UCSD-AML1 (cell line): ENCODE measurements around the gene DNAH8.
"Not testable (repeated sequence)": the region's sequence is repeated elsewhere in the genome, so short reads cannot be mapped to it uniquely, and the experiment has no call there.

Experiments used
- DNase-seq: peaks from one replicate; lab custom pipeline; 2025; ENCODE audit not compliant: unreplicated experiment; lab: John Stamatoyannopoulos, UW

The DNAH8 gene

GRCh38 chr6:38882157-38882556, 167.0 kb downstream of the DNAH8 start:
- DNase-seq: no peak

GRCh38 chr6:38897507-38897906, 182.4 kb downstream of the DNAH8 start:
- DNase-seq: no peak

GRCh38 chr6:38901802-38902522, 186.9 kb downstream of the DNAH8 start:
- DNase-seq: no peak

GRCh38 chr6:38906582-38906981, 191.5 kb downstream of the DNAH8 start:
- no peak for DNase-seq

GRCh38 chr6:38907264-38907663, 192.2 kb downstream of the DNAH8 start:
- no peak for DNase-seq

- no peak for DNase-seq
These were observed 194.1 kb downstream of the DNAH8 start for GRCh38 chr6:38909015-38909730.

- DNase-seq: no peak
These were observed 195.1 kb downstream of the DNAH8 start for GRCh38 chr6:38910207-38910606.

- no peak for DNase-seq
These were observed 197.3 kb downstream of the DNAH8 start for GRCh38 chr6:38912378-38912777.

- DNase-seq: no peak
These were observed 200.3 kb downstream of the DNAH8 start for GRCh38 chr6:38915205-38915925.

- DNase-seq: not testable (repeated sequence)
These were observed 206.4 kb downstream of the DNAH8 start for GRCh38 chr6:38921540-38921939.

GRCh38 chr6:38924791-38925509, 209.8 kb downstream of the DNAH8 start:
- DNase-seq: no peak

GRCh38 chr6:38929560-38929959, 214.4 kb downstream of the DNAH8 start:
- no peak for DNase-seq

GRCh38 chr6:38933426-38933825, 218.3 kb downstream of the DNAH8 start:
- DNase-seq: no peak

- DNase-seq: no peak
These were observed 219.9 kb downstream of the DNAH8 start for GRCh38 chr6:38935051-38935450.

- DNase-seq: no peak
These were observed 222.9 kb downstream of the DNAH8 start for GRCh38 chr6:38937839-38938613.

- DNase-seq: no peak
These were observed 223.6 kb downstream of the DNAH8 start for GRCh38 chr6:38938741-38939140.

GRCh38 chr6:38942442-38942841, 227.3 kb downstream of the DNAH8 start:
- DNase-seq: no peak

- no peak for DNase-seq
These were observed 227.9 kb downstream of the DNAH8 start for GRCh38 chr6:38942965-38943364.

GRCh38 chr6:38943964-38944363, 228.9 kb downstream of the DNAH8 start:
- DNase-seq: no peak

- no peak for DNase-seq
These were observed 229.7 kb downstream of the DNAH8 start for GRCh38 chr6:38944655-38945279.
